Skeletal muscle cell (primary cell): ENCODE measurements around the gene NEGR1.
"Not testable (repeated sequence)": the region's sequence is repeated elsewhere in the genome, so short reads cannot be mapped to it uniquely, and the experiment has no call there.

Experiments
- DNase-seq: peaks from one replicate; pipeline ENCODE4 v3.0.0-alpha.2; 2010; ENCODE audit warnings: low read depth
- H3K4me3 ChIP-seq: 2 replicates; pipeline ENCODE4 v1.5.1; 2011; ENCODE audit warnings: low read depth, mild to moderate bottlenecking, control low read depth, low read length, moderate library complexity

The NEGR1 gene

GRCh38 chr1:71908303-71908702 is 374.0 kb downstream of the NEGR1 start:
- no peak for DNase-seq
- no peak overlapping the region for H3K4me3 ChIP-seq

DNA sequence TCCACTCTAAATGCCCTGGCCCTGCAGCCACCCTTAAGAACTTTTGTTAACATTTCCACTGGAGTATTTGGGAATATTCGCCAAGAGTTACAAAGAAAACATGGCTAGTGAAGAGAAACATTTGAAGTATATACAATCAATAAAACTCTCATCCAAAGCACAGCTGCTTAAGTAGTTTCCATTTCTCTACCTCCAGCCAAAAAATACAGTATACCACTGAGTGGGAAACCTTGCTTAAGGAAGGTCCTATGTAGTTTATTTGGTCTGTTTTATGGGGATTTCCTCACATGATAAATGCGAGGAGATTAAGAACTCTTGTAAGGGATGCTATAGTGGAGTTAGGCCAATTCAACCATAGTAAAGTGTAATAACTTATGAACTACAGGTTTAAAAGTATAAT is 382.5 kb downstream of the NEGR1 start:
- no peak for DNase-seq
- H3K4me3 ChIP-seq, result no peak overlapping the region

DNA sequence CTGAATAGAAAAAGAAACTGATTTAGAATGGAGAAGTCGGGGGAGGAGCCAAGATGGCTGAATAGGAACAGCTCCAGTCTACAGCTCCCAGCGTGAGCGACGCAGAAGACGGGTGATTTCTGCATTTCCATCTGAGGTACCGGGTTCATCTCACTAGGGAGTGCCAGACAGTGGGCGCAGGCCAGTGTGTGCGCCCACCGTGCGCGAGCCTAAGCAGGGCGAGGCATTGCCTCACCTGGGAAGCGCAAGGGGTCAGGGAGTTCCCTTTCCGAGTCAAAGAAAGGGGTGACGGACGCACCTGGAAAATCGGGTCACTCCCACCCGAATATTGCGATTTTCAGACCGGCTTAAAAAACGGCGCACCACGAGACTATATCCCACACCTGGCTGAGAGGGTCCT is 394.2 kb downstream of the NEGR1 start:
- DNase-seq, H3K4me3 ChIP-seq: not testable (repeated sequence)

DNA sequence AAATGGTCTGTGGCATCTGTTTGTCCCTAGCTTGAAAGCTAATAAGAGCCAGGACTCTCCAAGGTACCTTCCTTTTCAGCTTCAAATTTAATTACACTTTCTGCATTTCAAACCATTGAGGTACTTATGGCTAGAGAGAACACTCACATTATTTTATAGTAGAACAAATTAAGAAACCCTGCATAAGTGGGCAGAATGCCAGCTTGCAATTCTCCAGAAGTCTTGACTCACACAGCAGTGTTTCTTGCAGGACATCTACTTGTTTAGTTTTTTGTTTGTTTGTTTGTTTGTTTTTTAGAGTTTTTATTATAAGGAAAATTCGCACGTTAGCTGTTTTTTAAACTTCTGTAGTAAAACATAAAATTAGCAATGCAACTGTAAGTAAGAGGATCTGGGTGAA is 397.2 kb downstream of the NEGR1 start:
- DNase-seq, result no peak
- no peak overlapping the region for H3K4me3 ChIP-seq

DNA sequence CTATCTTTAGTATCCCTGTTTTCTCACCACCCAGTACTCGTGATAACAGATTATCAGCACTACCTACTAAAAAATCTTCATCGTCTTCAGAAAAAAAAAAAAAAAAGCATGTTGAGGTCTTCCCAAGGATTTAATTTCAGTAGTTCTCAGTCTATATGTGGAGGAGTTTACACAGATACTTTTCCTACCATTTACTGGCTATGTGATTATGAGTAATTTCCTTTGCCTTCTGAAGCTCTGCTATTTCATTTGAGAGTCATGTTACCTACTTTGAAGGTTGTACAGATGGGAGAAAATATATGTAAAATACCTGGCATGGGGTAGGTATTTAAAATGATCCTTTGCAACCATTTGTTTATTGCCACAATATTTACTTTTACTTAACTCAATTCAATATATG is 399.7 kb downstream of the NEGR1 start:
- no peak overlapping the region for H3K4me3 ChIP-seq
- DNase-seq, result no peak

- DNase-seq, result no peak
- no peak overlapping the region for H3K4me3 ChIP-seq
Observed at GRCh38 chr1:71882226-71882625, 400.1 kb downstream of the NEGR1 start.

GRCh38 chr1:71881611-71882010 is 400.7 kb downstream of the NEGR1 start:
- no peak for DNase-seq
- no peak overlapping the region for H3K4me3 ChIP-seq

DNA sequence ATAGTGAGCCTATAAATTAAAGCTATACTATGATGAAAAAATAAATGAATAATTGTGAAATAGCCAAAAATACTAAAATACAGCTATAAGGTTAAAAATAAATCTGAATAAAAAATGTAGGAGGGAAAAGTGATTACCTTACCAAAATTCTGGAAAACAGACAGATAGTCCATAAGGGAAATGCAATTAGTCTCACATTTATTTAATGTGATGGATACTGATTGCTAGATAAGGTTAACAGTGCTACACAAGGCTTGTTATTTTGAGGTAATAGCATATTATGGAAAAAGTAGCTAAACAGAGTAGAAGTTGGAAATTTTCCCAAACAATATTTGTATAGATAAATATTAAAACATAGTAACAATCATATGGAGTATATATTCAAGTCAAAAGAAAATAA is 413.0 kb downstream of the NEGR1 start:
- DNase-seq, result no peak
- no peak overlapping the region for H3K4me3 ChIP-seq

GRCh38 chr1:71862756-71863155 is 419.6 kb downstream of the NEGR1 start:
- no peak overlapping the region for H3K4me3 ChIP-seq
- DNase-seq, result no peak

- peak; percentile 58 for DNase-seq
Observed at GRCh38 chr1:71861022-71861421, 421.3 kb downstream of the NEGR1 start.

GRCh38 chr1:71859806-71860205 is 422.5 kb downstream of the NEGR1 start:
- DNase-seq, result no peak
- H3K4me3 ChIP-seq, result no peak overlapping the region

More at GRCh38 chr1:71861022-71861421, 421.3 kb downstream of the NEGR1 start:
- no peak overlapping the region for H3K4me3 ChIP-seq

GRCh38 chr1:71857862-71858261 is 424.5 kb downstream of the NEGR1 start:
- no peak overlapping the region for H3K4me3 ChIP-seq
- DNase-seq, result peak; percentile 84

- no peak for DNase-seq
- H3K4me3 ChIP-seq, result no peak overlapping the region
Observed at GRCh38 chr1:71853360-71853759, 429.0 kb downstream of the NEGR1 start.

DNA sequence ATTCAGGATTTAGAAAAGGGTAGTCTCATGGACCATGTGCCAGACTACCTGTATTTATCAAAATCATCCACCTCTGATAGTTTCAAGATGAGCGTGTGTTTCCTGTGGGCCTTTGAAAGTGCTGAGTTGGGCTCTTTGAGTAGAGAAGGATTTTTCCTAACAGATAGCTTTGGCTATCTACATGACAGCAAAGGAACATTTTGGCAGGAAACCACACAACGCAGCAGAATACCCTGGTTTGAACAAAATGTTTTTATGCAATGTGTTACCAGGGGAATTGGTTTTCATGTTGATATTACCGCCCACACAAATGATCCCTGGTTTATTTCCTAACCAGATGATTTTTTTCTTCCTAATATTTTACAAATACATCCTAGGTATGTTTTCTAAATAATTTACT is 431.4 kb downstream of the NEGR1 start:
- DNase-seq, result peak; percentile 80
- H3K4me3 ChIP-seq, result no peak overlapping the region

DNA sequence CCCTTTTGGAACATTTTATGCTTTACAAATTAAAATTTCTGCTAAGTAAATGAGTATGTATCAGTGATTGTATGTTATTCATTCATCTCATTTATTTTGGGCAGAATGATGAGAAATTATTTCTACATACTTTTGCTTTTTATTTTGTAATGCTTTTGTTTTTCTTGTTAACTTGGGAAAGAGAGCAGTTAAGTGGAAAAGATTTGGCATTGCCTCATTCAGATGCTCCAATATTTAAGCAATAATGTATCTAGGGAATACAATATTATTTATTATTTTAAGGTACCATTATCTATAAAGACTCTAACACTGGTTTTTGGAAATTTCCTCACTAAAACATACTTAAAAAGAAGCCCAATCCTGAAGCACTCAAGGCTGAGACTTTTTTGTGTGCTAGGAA is 431.8 kb downstream of the NEGR1 start:
- DNase-seq, result no peak
- H3K4me3 ChIP-seq, result no peak overlapping the region

- H3K4me3 ChIP-seq, result no peak overlapping the region
- no peak for DNase-seq
Observed at GRCh38 chr1:71843012-71843411, 439.3 kb downstream of the NEGR1 start.

- no peak overlapping the region for H3K4me3 ChIP-seq
- DNase-seq, result no peak
Observed at GRCh38 chr1:71839876-71840275, 442.5 kb downstream of the NEGR1 start.

DNA sequence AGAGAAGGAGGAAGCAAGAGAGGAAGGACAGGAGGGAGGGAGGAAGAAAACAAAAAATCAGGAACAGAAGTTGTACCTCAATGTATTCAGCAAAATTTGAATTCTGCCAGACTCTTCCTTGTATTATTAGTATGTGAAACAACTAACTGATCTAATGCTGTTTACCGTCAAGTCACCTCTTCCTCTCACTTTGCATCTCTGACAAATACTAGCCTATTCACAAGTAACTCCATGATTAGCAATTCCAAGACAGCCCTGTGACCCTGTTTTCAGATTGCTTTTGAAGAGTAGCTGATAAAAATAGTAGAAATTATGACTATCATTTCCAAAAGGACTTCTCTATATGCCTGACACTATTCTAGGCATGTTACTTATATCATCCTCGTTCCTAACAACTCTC is 445.4 kb downstream of the NEGR1 start:
- H3K4me3 ChIP-seq, result no peak overlapping the region
- DNase-seq, result no peak

- H3K4me3 ChIP-seq, result no peak overlapping the region
- DNase-seq, result no peak
Observed at GRCh38 chr1:71835442-71835813, 446.9 kb downstream of the NEGR1 start.

DNA sequence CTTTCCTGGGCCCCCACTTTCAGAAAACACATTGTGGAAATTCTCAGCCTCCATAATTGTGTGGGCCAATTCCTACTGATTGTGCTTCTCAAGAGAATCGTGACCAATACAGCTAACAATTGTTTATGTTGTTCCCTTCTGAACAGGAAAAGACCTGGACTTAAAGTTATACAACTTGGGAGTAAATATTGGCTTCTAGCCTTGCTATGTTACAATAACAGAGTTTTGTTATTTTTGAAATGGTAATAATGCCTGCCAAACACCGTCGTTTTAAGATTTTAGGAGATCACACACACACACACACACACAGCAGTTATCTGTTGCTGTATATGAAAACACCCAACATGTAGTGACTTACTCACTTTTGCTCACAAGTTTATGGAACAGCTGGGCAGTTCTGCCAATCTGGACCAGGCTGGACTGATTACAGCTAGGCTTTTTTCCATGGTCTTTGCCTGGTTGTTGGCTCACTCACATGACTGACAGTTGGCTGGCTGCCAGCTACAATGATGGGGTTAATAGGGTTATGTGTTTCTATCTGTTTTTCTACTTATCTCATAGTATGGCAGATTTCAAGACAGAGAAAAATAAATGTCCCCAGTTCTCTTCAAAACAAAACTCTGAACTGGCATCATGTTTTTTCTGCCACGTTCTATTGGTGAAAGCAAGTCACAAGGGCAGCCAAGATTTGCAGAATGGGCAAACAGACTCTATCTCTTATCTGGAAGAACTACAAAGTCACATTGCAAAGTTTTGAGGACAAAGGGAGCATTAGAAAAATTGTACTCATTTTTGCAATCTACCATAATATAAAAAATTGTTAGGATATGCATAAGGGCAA is 447.5 kb downstream of the NEGR1 start:
- no peak for DNase-seq

DNA sequence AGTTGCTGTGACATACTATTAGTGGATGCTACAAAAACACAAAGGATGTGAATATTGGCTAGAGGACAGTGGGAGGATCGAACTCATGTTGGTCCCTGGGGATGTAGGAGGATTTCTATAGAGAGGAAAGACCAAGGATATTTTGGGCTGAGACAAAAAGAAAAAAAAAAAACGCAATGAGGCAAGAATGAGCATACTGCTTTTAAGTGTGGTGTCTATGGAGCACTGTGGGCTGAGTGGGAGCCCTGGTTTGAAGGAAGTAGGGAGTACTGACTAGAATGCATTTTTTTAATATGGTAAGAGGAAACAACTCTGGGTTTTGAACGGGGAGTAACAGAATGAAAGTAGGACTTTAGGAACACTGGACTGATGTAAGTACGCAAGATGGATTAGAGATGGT is 450.7 kb downstream of the NEGR1 start:
- H3K4me3 ChIP-seq, result no peak overlapping the region
- no peak for DNase-seq

More for the DNA sequence above, 447.5 kb downstream of the NEGR1 start:
- no peak overlapping the region for H3K4me3 ChIP-seq

DNA sequence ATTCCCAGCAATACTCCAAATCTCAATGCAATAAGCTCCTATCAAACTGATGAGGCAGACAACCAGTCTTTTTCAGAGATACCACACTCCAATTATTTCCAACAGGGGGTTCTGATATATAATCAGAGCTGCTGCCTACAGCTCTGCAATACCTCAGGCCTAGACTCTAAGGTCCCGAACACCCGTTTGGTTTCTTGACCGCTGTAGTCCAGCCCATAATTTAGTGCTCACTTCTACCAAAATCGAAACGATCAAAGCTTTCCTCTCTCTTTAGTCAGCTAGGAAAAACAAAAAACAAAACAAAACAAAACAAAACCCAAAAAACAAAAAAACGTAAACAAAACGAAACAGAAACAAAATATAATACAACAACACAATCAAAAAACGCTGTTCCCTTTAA is 453.0 kb downstream of the NEGR1 start:
- DNase-seq, result no peak
- H3K4me3 ChIP-seq, result no peak overlapping the region
